Neural cell (in vitro differentiated cells): ENCODE results near the gene ATP2B2. TPM values are rescaled to one million over a fixed set of nuclear protein-coding genes. Genes with fewer than 3 reads are reported as not detected.

Experiments
- H2AFZ ChIP-seq: fragments of 200-600, 300-800 bp; sonication (generic), shearing (Covaris generic); 2 replicates; pipeline ENCODE4 v1.6.0; 2014; ENCODE audit warnings: low read depth, mild to moderate bottlenecking, antibody characterized with exemption, low read length, moderate library complexity
- H3F3A ChIP-seq: fragments of 200-600 bp; shearing (Covaris generic); 2 replicates; pipeline ENCODE4 v1.6.1; 2016; ENCODE audit warnings: mild to moderate bottlenecking, moderate library complexity, mixed read lengths, antibody characterized with exemption, low read length; ENCODE audit not compliant: insufficient read depth, poor library complexity, severe bottlenecking
- H3K27ac ChIP-seq: fragments of 200-600, 300-800 bp; sonication (generic), shearing (Covaris generic); 2 replicates; pipeline ENCODE4 v1.5.1; 2014; ENCODE audit warnings: mild to moderate bottlenecking, low read length, moderate library complexity
- H3K27me3 ChIP-seq: fragments of 300-800, 200-600 bp; sonication (generic), shearing (Covaris generic); 2 replicates; pipeline ENCODE4 v1.6.0; 2014; ENCODE audit warnings: mild to moderate bottlenecking, low read depth, low read length, moderate library complexity; ENCODE audit not compliant: insufficient read depth
- H3K36me3 ChIP-seq: fragments of 300-800, 200-600 bp; sonication (generic), shearing (Covaris generic); 2 replicates; pipeline ENCODE4 v1.5.1; 2014; ENCODE audit warnings: mild to moderate bottlenecking, antibody characterized with exemption, low read length, moderate library complexity; ENCODE audit not compliant: insufficient read depth
- H3K4me2 ChIP-seq: fragments of 300-800, 200-600 bp; sonication (generic), shearing (Covaris generic); 2 replicates; pipeline ENCODE4 v1.6.0; 2014; ENCODE audit warnings: mild to moderate bottlenecking, low read length
- H3K4me3 ChIP-seq: fragments of 300-800, 200-600 bp; sonication (generic), shearing (Covaris generic); 2 replicates; pipeline ENCODE4 v1.5.1; 2014; ENCODE audit warnings: mild to moderate bottlenecking, low read length, moderate library complexity
- H3K79me2 ChIP-seq: fragments of 200-600 bp; shearing (Covaris generic); replicated peaks from 2 replicates; pipeline ENCODE4 v1.6.0; 2014; ENCODE audit warnings: mild to moderate bottlenecking, low read length, moderate library complexity; ENCODE audit not compliant: insufficient read depth
- H3K9ac ChIP-seq: fragments of 300-800, 200-600 bp; sonication (generic), shearing (Covaris generic); 2 replicates; pipeline ENCODE4 v1.6.1; 2016; ENCODE audit warnings: mild to moderate bottlenecking, low read length, mixed read lengths
- H3K9me2 ChIP-seq: fragments of 200-600 bp; shearing (Covaris generic); 2 replicates; pipeline ENCODE4 v1.6.1; 2016; ENCODE audit warnings: mild to moderate bottlenecking, low read length, mixed read lengths; ENCODE audit not compliant: insufficient read depth
- H3K9me3 ChIP-seq: fragments of 200-600, 300-800 bp; sonication (generic), shearing (Covaris generic); 2 replicates; pipeline ENCODE4 v1.6.1; 2016; ENCODE audit warnings: mild to moderate bottlenecking, mixed run types, low read length, moderate library complexity, mixed read lengths
- H4K20me1 ChIP-seq: fragments of 200-600 bp; shearing (Covaris generic); 2 replicates; pipeline ENCODE4 v1.6.1; 2016; ENCODE audit warnings: mild to moderate bottlenecking, mixed run types; ENCODE audit not compliant: insufficient read depth
- EP300 ChIP-seq: fragments of 450-650 bp; conservative IDR thresholded peaks from 2 replicates; pipeline ENCODE4 v1.6.1; 2014; ENCODE audit warnings: antibody characterized with exemption, mild to moderate bottlenecking, moderate library complexity; ENCODE audit not compliant: poor library complexity, severe bottlenecking
- EZH2 ChIP-seq: fragments of 200-600, 300-800 bp; shearing (Covaris generic), sonication (generic); IDR thresholded peaks from 2 replicates; pipeline ENCODE4 v1.6.1; 2014; ENCODE audit warnings: antibody characterized with exemption, low read length, borderline replicate concordance, mild to moderate bottlenecking; ENCODE audit not compliant: insufficient read depth, poor library complexity, severe bottlenecking
- MXI1 ChIP-seq: fragments of 450-650 bp; conservative IDR thresholded peaks from 2 replicates; pipeline ENCODE4 v1.6.1; 2014; ENCODE audit warnings: antibody characterized with exemption, mild to moderate bottlenecking; ENCODE audit not compliant: poor library complexity, severe bottlenecking
- POLR2AphosphoS5 ChIP-seq: IDR thresholded peaks from 2 replicates; pipeline ENCODE4 v1.6.1; 2012
- RAD21 ChIP-seq: fragments of 450-650 bp; conservative IDR thresholded peaks from 2 replicates; pipeline ENCODE4 v1.6.1; 2014; ENCODE audit warnings: antibody characterized with exemption, mild to moderate bottlenecking, moderate library complexity
- SMC3 ChIP-seq: fragments of 450-650 bp; conservative IDR thresholded peaks from 2 replicates; pipeline ENCODE4 v1.6.1; 2014; ENCODE audit warnings: antibody characterized with exemption, mild to moderate bottlenecking, moderate library complexity; ENCODE audit not compliant: poor library complexity
- TAF1 ChIP-seq: IDR thresholded peaks from 2 replicates; pipeline ENCODE4 v1.6.1; 2012; ENCODE audit warnings: low read depth
- polyA plus RNA-seq: library from polyadenylated mRNA; depleted of rRNA; stranded (reverse); fragments of >200 nt; gene quantifications from 2 replicates; pipeline ENCODE4 v1.2.3, GENCODE V29; 2014
- TF ChIP-seq, protein P1 (sequence below): IDR thresholded peaks from 2 replicates; pipeline ENCODE4 v1.6.1; 2012; ENCODE audit warnings: borderline replicate concordance
- TF ChIP-seq, protein P2 (sequence below): fragments of 450-650 bp; IDR thresholded peaks from 2 replicates; pipeline ENCODE4 v1.5.1; 2014; ENCODE audit warnings: antibody characterized with exemption, mild to moderate bottlenecking, moderate library complexity; ENCODE audit not compliant: poor library complexity, severe bottlenecking

ATP2B2 gene
- polyA plus RNA-seq, 1 donor from 2014 or later: 8.3 TPM

DNA sequence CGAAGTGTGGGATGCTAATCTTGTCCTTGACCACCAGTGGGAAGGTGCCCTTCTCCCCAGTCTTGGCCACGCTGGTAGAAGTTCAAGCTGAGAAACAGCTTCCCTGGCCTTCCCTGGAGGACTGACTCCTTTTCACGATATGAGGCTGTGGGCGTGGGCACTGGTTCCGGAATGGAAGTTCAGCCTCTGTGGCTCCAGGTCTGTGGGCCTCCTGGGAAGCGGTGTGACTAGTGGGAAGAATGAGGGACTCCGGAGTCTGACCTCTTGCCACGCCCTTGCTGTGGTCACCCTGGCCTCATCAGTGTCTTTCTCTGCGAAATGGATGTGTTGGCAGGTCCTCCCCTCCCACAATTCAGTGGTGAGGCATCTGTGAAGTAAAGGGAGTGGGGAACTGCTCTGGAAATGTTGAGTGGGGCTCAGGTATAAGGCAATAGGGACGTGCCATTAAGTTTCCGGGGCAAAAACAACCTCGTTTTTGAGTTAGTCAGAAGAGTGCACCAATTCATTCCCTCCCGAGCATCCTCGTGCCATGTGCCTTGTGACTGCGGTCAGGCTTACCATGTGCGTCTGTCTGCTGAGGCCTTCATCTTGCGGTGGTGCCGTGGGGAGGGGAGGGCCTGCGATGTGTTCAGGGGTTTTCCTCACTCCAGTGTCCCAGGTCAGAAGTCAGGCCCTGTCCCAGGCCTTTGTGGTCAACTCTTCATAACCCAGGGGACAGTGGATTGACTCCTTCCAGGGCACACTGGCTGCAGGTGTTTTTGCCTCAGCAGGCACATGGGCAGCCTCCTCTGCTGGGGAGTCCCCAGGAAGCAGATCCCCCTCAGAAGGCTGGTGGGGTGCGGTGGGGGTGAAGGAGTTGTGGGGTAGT lies 172.7 kb downstream of the ATP2B2 start:
- H3K36me3 ChIP-seq: no peaks in the 10 kb centered on the region
- H3K4me3 ChIP-seq: no peak overlapping the region
- no peaks in the 10 kb centered on the region for H3K9me3 ChIP-seq
- no peaks in the 10 kb centered on the region for H3K27me3 ChIP-seq
- H3F3A ChIP-seq: no peaks in the 10 kb centered on the region
- H3K27ac ChIP-seq: no peak overlapping the region
- H3K79me2 ChIP-seq: no peaks in the 10 kb centered on the region
- no peak overlapping the region for H3K4me2 ChIP-seq
- no peak overlapping the region for H3K9ac ChIP-seq
- TF ChIP-seq, protein P1, sequence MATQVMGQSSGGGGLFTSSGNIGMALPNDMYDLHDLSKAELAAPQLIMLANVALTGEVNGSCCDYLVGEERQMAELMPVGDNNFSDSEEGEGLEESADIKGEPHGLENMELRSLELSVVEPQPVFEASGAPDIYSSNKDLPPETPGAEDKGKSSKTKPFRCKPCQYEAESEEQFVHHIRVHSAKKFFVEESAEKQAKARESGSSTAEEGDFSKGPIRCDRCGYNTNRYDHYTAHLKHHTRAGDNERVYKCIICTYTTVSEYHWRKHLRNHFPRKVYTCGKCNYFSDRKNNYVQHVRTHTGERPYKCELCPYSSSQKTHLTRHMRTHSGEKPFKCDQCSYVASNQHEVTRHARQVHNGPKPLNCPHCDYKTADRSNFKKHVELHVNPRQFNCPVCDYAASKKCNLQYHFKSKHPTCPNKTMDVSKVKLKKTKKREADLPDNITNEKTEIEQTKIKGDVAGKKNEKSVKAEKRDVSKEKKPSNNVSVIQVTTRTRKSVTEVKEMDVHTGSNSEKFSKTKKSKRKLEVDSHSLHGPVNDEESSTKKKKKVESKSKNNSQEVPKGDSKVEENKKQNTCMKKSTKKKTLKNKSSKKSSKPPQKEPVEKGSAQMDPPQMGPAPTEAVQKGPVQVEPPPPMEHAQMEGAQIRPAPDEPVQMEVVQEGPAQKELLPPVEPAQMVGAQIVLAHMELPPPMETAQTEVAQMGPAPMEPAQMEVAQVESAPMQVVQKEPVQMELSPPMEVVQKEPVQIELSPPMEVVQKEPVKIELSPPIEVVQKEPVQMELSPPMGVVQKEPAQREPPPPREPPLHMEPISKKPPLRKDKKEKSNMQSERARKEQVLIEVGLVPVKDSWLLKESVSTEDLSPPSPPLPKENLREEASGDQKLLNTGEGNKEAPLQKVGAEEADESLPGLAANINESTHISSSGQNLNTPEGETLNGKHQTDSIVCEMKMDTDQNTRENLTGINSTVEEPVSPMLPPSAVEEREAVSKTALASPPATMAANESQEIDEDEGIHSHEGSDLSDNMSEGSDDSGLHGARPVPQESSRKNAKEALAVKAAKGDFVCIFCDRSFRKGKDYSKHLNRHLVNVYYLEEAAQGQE: no peak
- no peak for TF ChIP-seq EZH2
- TF ChIP-seq, protein P2, sequence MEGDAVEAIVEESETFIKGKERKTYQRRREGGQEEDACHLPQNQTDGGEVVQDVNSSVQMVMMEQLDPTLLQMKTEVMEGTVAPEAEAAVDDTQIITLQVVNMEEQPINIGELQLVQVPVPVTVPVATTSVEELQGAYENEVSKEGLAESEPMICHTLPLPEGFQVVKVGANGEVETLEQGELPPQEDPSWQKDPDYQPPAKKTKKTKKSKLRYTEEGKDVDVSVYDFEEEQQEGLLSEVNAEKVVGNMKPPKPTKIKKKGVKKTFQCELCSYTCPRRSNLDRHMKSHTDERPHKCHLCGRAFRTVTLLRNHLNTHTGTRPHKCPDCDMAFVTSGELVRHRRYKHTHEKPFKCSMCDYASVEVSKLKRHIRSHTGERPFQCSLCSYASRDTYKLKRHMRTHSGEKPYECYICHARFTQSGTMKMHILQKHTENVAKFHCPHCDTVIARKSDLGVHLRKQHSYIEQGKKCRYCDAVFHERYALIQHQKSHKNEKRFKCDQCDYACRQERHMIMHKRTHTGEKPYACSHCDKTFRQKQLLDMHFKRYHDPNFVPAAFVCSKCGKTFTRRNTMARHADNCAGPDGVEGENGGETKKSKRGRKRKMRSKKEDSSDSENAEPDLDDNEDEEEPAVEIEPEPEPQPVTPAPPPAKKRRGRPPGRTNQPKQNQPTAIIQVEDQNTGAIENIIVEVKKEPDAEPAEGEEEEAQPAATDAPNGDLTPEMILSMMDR: no peak
- TF ChIP-seq TAF1: no peak
- TF ChIP-seq EP300: no peak
- TF ChIP-seq MXI1: no peak
- TF ChIP-seq RAD21: no peak
- no peak for TF ChIP-seq POLR2AphosphoS5
- TF ChIP-seq SMC3: no peak
- H2AFZ ChIP-seq: no peak overlapping the region
- H3K9me2 ChIP-seq: no peaks in the 10 kb centered on the region
- H4K20me1 ChIP-seq: no peaks in the 10 kb centered on the region

DNA sequence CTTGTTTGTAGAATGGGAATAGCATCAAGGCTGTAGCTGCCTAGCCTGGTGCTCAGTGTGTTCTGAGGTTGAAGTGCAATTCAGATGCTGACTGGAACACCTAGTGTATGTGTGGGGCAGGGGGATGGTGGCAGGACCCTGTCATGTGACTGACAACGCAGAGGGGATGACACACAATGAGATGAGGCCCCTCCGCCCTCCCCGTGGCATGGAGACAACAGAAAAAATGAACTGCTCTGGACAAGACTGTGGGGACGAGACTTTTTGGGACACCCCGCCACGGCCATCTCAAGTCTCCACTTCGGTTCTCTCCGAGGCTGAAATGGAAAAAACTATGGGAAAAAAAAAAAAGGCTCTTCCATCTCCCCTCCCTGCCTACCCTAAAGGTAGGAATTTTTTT lies 174.1 kb downstream of the ATP2B2 start:
- H3K79me2 ChIP-seq: no peaks in the 10 kb centered on the region
- no peaks in the 10 kb centered on the region for H3F3A ChIP-seq
- TF ChIP-seq EZH2 (no peak), SMC3 (no peak), EP300 (no peak)
- no peak overlapping the region for H3K27ac ChIP-seq
- no peaks in the 10 kb centered on the region for H4K20me1 ChIP-seq
- H3K27me3 ChIP-seq: no peaks in the 10 kb centered on the region
- no peak overlapping the region for H2AFZ ChIP-seq
- H3K9me2 ChIP-seq: no peaks in the 10 kb centered on the region
- no peaks in the 10 kb centered on the region for H3K36me3 ChIP-seq
- no peak overlapping the region for H3K4me2 ChIP-seq
- H3K9me3 ChIP-seq: no peaks in the 10 kb centered on the region
- H3K9ac ChIP-seq: no peak overlapping the region
- no peak overlapping the region for H3K4me3 ChIP-seq
